SK-N-MC (cell line): ENCODE measurements around the gene MBOAT7.

Source experiments
- EZH2 ChIP-seq: fragments of 200-600 bp; sonication (generic); IDR thresholded peaks from one replicate; pipeline ENCODE4 v1.6.1; 2017; ENCODE audit warnings: antibody characterized with exemption
- FOXP2 ChIP-seq: optimal IDR thresholded peaks from 2 replicates; pipeline ENCODE3; 2011; ENCODE audit warnings: mild to moderate bottlenecking, moderate library complexity; ENCODE audit not compliant: insufficient read depth; ENCODE audit errors: extremely low read length, control extremely low read depth
- POLR2AphosphoS5 ChIP-seq: IDR thresholded peaks from 2 replicates; pipeline ENCODE4 v1.6.1; 2012; ENCODE audit warnings: mild to moderate bottlenecking, low read depth, low read length, borderline replicate concordance

- TF ChIP-seq POLR2AphosphoS5: no peak
- TF ChIP-seq EZH2: no peak
- TF ChIP-seq FOXP2: no peak
Observed at GRCh38 chr19:54151362-54152035, 37.9 kb downstream of the MBOAT7 start.
